CD4-positive, CD25-positive, alpha-beta regulatory T cell (primary cell): ENCODE results near the gene XAGE1B. TPM values are rescaled to one million over a fixed set of nuclear protein-coding genes. Genes with fewer than 3 reads are reported as not detected.
"Not testable (repeated sequence)": the region's sequence is repeated elsewhere in the genome, so short reads cannot be mapped to it uniquely, and the experiment has no call there.

Experiments
- ATAC-seq, 2 donors: fragments of 150-1000 bp; cut with Tn5 transposase; one replicate each; pipeline ENCODE4 v1.10.0; 2021; ENCODE audit warnings: low read depth in 2 of 2, moderate number of reproducible peaks in 2 of 2, moderate library complexity in 1 of 2
- DNase-seq, 3 donors: peaks; one replicate each; pipeline versions ENCODE4 v3.0.0 to v3.0.0-alpha.2; 2012 to 2022; ENCODE audit warnings: mixed read lengths in 1 of 3
- H3K27ac ChIP-seq: one replicate; pipeline ENCODE4 v1.7.0; 2013; ENCODE audit warnings: mild to moderate bottlenecking, low read length; ENCODE audit not compliant: insufficient read depth, poor library complexity, severe bottlenecking
- H3K27me3 ChIP-seq: one replicate; pipeline ENCODE4 v1.7.0; 2013; ENCODE audit warnings: low read length; ENCODE audit not compliant: control insufficient read depth, insufficient read depth
- H3K36me3 ChIP-seq: one replicate; pipeline ENCODE4 v1.7.0; 2013; ENCODE audit warnings: mild to moderate bottlenecking, low read length, moderate library complexity; ENCODE audit not compliant: control insufficient read depth, insufficient read depth
- H3K4me1 ChIP-seq: 2 replicates; pipeline ENCODE4 v1.7.0; 2013; ENCODE audit warnings: mild to moderate bottlenecking, low read length; ENCODE audit not compliant: insufficient read depth, control insufficient read depth, poor library complexity, severe bottlenecking
- H3K4me3 ChIP-seq: one replicate; pipeline ENCODE4 v1.7.0; 2013; ENCODE audit warnings: low read depth, mild to moderate bottlenecking, low read length, moderate library complexity
- H3K9me3 ChIP-seq, 2 experiments: 1 replicate in 1 of 2; 2 replicates in 1 of 2; pipeline ENCODE4 v1.7.0; 2013; ENCODE audit warnings: low read length in 2 of 2, mild to moderate bottlenecking in 1 of 2, moderate library complexity in 1 of 2; ENCODE audit not compliant: control insufficient read depth in 2 of 2
- H3K27ac Mint-ChIP-seq, 3 donors: one replicate each; pipeline ENCODE4 v1.8.0; 2020 to 2022; ENCODE audit warnings: mild to moderate bottlenecking in 3 of 3, mixed read lengths in 3 of 3, moderate library complexity in 2 of 3
- H3K27me3 Mint-ChIP-seq: one replicate; pipeline ENCODE4 v1.8.0; 2022; ENCODE audit warnings: mild to moderate bottlenecking, mixed read lengths
- H3K36me3 Mint-ChIP-seq: one replicate; pipeline ENCODE4 v1.8.0; 2020; ENCODE audit warnings: mixed read lengths
- H3K4me1 Mint-ChIP-seq, 4 donors: one replicate each; pipeline ENCODE4 v1.8.0; 2020 to 2022; ENCODE audit warnings: mixed read lengths in 4 of 4, mild to moderate bottlenecking in 1 of 4
- H3K4me3 Mint-ChIP-seq, 4 donors: one replicate each; pipeline ENCODE4 v1.8.0; 2020 to 2022; ENCODE audit warnings: mild to moderate bottlenecking in 4 of 4, mixed read lengths in 4 of 4, moderate library complexity in 3 of 4
- H3K9me3 Mint-ChIP-seq, 7 donors: one replicate each; pipeline ENCODE4 v1.8.0; 2020 to 2022; ENCODE audit warnings: mixed read lengths in 7 of 7, mild to moderate bottlenecking in 3 of 7, moderate library complexity in 2 of 7
- polyA plus RNA-seq, 4 donors: library from polyadenylated mRNA; unstranded; fragments of 300-500 nt; fragmentation: Illumina TruSeq; gene quantifications; one replicate each; pipeline ENCODE4 v1.2.3, GENCODE V29; 2021
- total RNA-seq: library from RNA; stranded (reverse); gene quantifications from one replicate; pipeline ENCODE4 v1.2.3, GENCODE V29; 2022

The XAGE1B gene, protein sequence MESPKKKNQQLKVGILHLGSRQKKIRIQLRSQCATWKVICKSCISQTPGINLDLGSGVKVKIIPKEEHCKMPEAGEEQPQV
- not detected for total RNA-seq
- not detected for polyA plus RNA-seq

GRCh38 chrX:52516987-52517325 is at the start of gene XAGE1B:
Gene XAGE1B (minus strand): TSS chrX:52517063. CDS start chrX:52515527, 1,536 bp downstream.
- H3K27me3 ChIP-seq, H3K4me1 Mint-ChIP-seq, H3K27ac Mint-ChIP-seq, H3K36me3 ChIP-seq, H3K4me3 Mint-ChIP-seq, H3K4me3 ChIP-seq, H3K9me3 Mint-ChIP-seq, H3K27me3 Mint-ChIP-seq, H3K27ac ChIP-seq, H3K4me1 ChIP-seq, DNase-seq, H3K36me3 Mint-ChIP-seq, H3K9me3 ChIP-seq, ATAC-seq: not testable (repeated sequence)

DNA sequence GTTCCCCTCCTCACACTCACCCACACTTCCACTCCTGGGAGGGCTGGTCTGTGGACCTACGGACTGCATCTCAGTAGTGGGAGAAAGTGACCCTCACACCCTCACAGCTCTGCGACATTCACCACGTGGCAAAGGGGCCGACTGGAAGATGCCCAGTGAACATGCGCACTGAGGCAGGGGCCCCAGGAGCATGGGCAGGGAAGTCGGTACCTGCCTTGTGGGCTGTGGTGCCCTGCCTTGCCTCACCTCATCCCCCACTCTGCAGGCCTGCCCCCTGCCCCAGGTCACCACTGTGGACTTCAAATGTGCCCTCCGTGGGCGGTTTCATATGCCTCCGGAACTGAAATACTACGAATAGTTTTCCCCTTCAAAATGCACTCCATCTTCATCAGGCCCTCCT is 46.2 kb upstream of the XAGE1B start:
- Histone ChIP-seq H3K9me3 (no peaks in the 10 kb centered on the region), H3K27me3 (no peaks in the 10 kb centered on the region), H3K27ac (no peak overlapping the region), H3K4me1 (no peaks in the 10 kb centered on the region), H3K4me3 (no peak overlapping the region), H3K36me3 (no peaks in the 10 kb centered on the region)
- Mint-ChIP-seq H3K27ac (no peak overlapping the region), H3K4me3 (no peak overlapping the region), H3K27me3 (no peaks in the 10 kb centered on the region), H3K9me3 (no peaks in the 10 kb centered on the region), H3K36me3 (no peaks in the 10 kb centered on the region), H3K4me1 (no peaks in the 10 kb centered on the region)
- DNase-seq (no peak), ATAC-seq (no peak)

- no peaks in the 10 kb centered on the region for H3K36me3 ChIP-seq
- Mint-ChIP-seq H3K4me1 (no peaks in the 10 kb centered on the region), H3K4me3 (no peak overlapping the region), H3K9me3 (no peaks in the 10 kb centered on the region), H3K27me3 (no peaks in the 10 kb centered on the region), H3K36me3 (no peaks in the 10 kb centered on the region), H3K27ac (no peak overlapping the region)
- no peak for DNase-seq
- no peaks in the 10 kb centered on the region for H3K4me1 ChIP-seq
- H3K27ac ChIP-seq: no peak overlapping the region
- no peaks in the 10 kb centered on the region for H3K27me3 ChIP-seq
- H3K9me3 ChIP-seq: no peaks in the 10 kb centered on the region
- ATAC-seq: no peak
- H3K4me3 ChIP-seq: no peak overlapping the region
Observed at GRCh38 chrX:52558140-52558539, 41.3 kb upstream of the XAGE1B start.

GRCh38 chrX:52556741-52557140 is 39.9 kb upstream of the XAGE1B start:
- H3K27me3 Mint-ChIP-seq: no peaks in the 10 kb centered on the region
- no peaks in the 10 kb centered on the region for H3K9me3 Mint-ChIP-seq
- H3K4me3 Mint-ChIP-seq: no peak overlapping the region
- ATAC-seq: no peak
- H3K4me1 Mint-ChIP-seq: no peaks in the 10 kb centered on the region
- no peaks in the 10 kb centered on the region for H3K27me3 ChIP-seq
- H3K36me3 Mint-ChIP-seq: no peaks in the 10 kb centered on the region
- H3K36me3 ChIP-seq: no peaks in the 10 kb centered on the region
- H3K27ac Mint-ChIP-seq: no peak overlapping the region
- H3K27ac ChIP-seq: no peak overlapping the region
- no peak for DNase-seq
- H3K4me1 ChIP-seq: no peaks in the 10 kb centered on the region
- H3K9me3 ChIP-seq: no peaks in the 10 kb centered on the region
- H3K4me3 ChIP-seq: no peak overlapping the region

- no peaks in the 10 kb centered on the region for H3K9me3 ChIP-seq
- no peaks in the 10 kb centered on the region for H3K27me3 Mint-ChIP-seq
- H3K9me3 Mint-ChIP-seq: no peaks in the 10 kb centered on the region
- H3K4me1 Mint-ChIP-seq: no peaks in the 10 kb centered on the region
- H3K36me3 ChIP-seq: no peaks in the 10 kb centered on the region
- H3K27me3 ChIP-seq: no peaks in the 10 kb centered on the region
- no peak overlapping the region for H3K4me3 ChIP-seq
- no peak overlapping the region for H3K4me3 Mint-ChIP-seq
- no peak for DNase-seq
- H3K36me3 Mint-ChIP-seq: no peaks in the 10 kb centered on the region
- no peak overlapping the region for H3K27ac ChIP-seq
- no peak for ATAC-seq
- no peak overlapping the region for H3K27ac Mint-ChIP-seq
- no peaks in the 10 kb centered on the region for H3K4me1 ChIP-seq
Observed at GRCh38 chrX:52553995-52554642, 37.3 kb upstream of the XAGE1B start.

DNA sequence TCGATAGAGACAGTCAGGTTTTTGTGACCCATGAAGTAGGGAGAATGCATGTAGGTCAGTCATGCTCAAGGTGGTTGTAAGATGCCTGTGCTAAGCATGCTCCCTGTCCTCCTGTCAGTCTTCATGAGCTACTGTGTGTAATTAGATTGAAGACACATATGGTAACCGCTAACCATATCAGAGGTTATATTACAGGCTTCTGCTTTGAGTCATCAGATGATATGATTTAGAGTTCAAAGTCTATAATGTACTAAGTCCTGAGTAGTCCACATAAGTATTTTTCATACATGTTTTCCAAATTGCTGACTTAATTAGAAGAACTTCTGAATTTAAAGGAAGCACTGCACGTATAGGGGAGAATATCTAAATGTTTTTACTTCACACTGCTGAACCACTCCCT is 31.9 kb upstream of the XAGE1B start:
- H3K4me1 Mint-ChIP-seq, H3K4me3 ChIP-seq, H3K27ac Mint-ChIP-seq, H3K4me1 ChIP-seq, H3K9me3 ChIP-seq, H3K27me3 Mint-ChIP-seq, H3K36me3 Mint-ChIP-seq, H3K36me3 ChIP-seq, DNase-seq, H3K9me3 Mint-ChIP-seq, ATAC-seq, H3K27ac ChIP-seq, H3K27me3 ChIP-seq, H3K4me3 Mint-ChIP-seq: not testable (repeated sequence)

DNA sequence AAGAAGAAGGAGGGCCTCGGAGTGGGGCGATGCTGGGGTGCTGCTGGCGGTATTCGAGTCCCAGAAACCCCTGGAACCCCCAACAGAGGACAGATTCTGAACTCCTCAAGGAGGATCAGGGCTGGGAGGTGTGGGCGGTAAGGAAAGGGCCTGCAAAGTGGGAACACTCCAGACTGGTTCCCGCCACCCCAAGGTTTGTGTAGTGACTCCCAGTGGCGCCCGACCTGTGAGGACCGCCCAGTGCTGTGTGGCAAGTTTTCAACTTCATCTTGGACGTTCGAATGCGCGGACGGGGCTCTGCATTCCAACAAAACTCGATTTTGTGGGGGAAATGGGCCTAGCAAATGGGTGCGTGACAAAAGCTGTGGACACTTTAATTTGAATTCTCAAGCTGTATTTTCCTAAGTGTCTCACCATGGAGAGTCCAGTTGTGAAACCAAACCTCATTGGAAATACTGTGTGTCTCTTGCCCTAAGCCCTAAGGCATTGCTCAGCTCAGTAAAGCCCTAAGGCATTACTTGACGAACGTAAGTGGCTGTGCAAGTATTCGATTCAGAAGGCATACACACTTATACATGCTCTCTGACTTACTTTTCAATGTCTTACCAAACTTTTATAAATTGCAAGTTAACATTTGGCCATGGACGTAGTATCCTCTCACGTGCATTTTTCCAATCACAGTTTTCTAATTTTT is 27.4 kb upstream of the XAGE1B start:
- Mint-ChIP-seq H3K9me3 (no peaks in the 10 kb centered on the region), H3K4me3 (no peak overlapping the region), H3K4me1 (no peaks in the 10 kb centered on the region), H3K27me3 (peaks cover 4% of the 10 kb centered on the region), H3K36me3 (no peaks in the 10 kb centered on the region), H3K27ac (no peak overlapping the region)
- Histone ChIP-seq H3K27me3 (no peaks in the 10 kb centered on the region), H3K9me3 (no peaks in the 10 kb centered on the region), H3K4me3 (no peak overlapping the region), H3K4me1 (no peaks in the 10 kb centered on the region), H3K36me3 (no peaks in the 10 kb centered on the region), H3K27ac (no peak overlapping the region)
- DNase-seq (no peak), ATAC-seq (no peak)

DNA sequence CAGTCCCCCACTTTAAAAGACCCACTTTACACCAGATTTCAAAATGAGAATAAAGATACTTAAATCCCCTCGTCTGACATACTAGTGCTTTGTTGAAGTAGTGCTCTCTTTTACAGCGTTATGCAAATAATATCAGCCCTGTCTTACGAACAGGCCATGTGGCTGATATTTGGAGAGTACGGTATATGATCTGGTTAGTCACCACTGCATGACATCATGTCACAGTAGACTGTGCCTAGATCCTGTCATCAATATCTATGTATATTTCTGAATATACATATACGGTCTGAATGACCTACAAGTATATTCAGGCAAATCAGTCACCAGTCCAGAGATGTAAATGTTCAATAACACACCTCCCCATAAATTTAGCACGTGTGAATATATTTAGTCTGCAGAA is 25.4 kb upstream of the XAGE1B start:
- Mint-ChIP-seq H3K9me3 (no peaks in the 10 kb centered on the region), H3K27me3 (no peaks in the 10 kb centered on the region), H3K36me3 (no peaks in the 10 kb centered on the region), H3K4me3 (no peak overlapping the region), H3K4me1 (no peaks in the 10 kb centered on the region), H3K27ac (no peak overlapping the region)
- Histone ChIP-seq H3K4me3 (no peak overlapping the region), H3K27ac (no peak overlapping the region), H3K27me3 (no peaks in the 10 kb centered on the region), H3K4me1 (no peaks in the 10 kb centered on the region), H3K36me3 (no peaks in the 10 kb centered on the region), H3K9me3 (no peaks in the 10 kb centered on the region)
- no peak for ATAC-seq
- no peak for DNase-seq
